ENCODE measurements around the gene SEMA5B. TPM values are rescaled to one million over a fixed set of nuclear protein-coding genes. Genes with fewer than 3 reads are reported as not detected.

SEMA5B gene
- total RNA-seq, 1 donor from 2014 or later, result 12.8 TPM

DNA sequence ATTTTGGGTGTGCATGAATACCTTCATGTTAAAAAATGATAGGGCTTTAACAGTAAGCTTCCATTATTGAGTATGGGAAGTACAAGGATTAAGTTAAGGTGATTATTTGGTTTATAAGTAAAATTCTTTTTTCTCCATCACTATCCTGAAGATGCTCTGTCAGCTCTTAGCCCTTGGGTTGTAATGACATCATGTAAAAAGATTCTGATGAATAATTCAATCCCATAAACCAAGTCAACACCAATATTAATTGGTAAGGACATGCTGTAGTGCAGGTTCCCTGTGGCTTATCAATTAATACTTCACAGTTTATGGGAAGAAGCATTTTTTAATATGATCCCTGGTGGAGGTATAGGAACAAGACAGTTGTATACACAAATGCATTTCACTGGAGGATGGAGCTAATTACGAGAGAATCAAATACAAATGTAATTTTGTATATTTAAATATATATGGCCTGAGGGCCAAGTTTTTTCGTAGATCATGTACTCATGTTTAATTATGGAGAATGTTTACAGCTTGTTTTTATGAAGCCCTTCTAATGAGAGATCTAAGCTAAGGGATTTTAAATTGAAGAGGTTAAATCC is 145.1 kb downstream of the SEMA5B start:
- no peak for DNase-seq (ENCODE audit: extremely low spot score, unreplicated experiment)
- Mint-ChIP-seq H3K4me1 (ENCODE audit: unreplicated experiment) (no peaks in the 10 kb centered on the region), H3K27me3 (no peaks in the 10 kb centered on the region), H3K9me3 (no peaks in the 10 kb centered on the region), H3K4me3 (no peak overlapping the region), H3K27ac (no peak overlapping the region), H3K36me3 (peaks cover 8% of the 10 kb centered on the region)
- TF ChIP-seq, protein P1, sequence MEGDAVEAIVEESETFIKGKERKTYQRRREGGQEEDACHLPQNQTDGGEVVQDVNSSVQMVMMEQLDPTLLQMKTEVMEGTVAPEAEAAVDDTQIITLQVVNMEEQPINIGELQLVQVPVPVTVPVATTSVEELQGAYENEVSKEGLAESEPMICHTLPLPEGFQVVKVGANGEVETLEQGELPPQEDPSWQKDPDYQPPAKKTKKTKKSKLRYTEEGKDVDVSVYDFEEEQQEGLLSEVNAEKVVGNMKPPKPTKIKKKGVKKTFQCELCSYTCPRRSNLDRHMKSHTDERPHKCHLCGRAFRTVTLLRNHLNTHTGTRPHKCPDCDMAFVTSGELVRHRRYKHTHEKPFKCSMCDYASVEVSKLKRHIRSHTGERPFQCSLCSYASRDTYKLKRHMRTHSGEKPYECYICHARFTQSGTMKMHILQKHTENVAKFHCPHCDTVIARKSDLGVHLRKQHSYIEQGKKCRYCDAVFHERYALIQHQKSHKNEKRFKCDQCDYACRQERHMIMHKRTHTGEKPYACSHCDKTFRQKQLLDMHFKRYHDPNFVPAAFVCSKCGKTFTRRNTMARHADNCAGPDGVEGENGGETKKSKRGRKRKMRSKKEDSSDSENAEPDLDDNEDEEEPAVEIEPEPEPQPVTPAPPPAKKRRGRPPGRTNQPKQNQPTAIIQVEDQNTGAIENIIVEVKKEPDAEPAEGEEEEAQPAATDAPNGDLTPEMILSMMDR (conservative IDR thresholded peaks at IDR 0.05), result no peak

DNA sequence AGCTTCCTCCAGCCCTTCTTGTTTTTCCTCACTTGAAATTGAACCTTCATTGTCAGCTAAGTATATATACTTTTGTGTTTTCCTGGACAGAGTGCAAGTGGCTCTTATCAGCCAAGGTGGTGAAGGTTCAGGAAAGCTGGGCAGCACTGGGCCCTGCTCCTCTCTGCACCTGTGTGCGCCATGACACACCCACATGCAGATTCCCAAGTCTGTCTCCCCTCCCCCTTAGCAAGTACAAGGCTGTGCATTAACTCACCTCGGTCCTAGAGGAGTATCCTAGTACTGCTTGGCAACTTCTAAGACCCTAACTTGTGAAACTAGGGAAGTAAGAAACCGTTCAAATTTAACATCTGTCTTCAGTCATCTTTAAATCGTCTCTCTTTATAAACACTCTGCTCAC is 146.9 kb downstream of the SEMA5B start:
- no peak overlapping the region for H3K4me3 Mint-ChIP-seq
- no peak overlapping the region for H3K27ac Mint-ChIP-seq
- H3K36me3 Mint-ChIP-seq, result peaks cover 8% of the 10 kb centered on the region
- no peaks in the 10 kb centered on the region for H3K27me3 Mint-ChIP-seq
- no peak for DNase-seq (ENCODE audit: extremely low spot score, unreplicated experiment)
- H3K9me3 Mint-ChIP-seq, result no peaks in the 10 kb centered on the region
- H3K4me1 Mint-ChIP-seq (ENCODE audit: unreplicated experiment), result peaks cover 3% of the 10 kb centered on the region
- TF ChIP-seq, protein P1 (conservative IDR thresholded peaks at IDR 0.05), result no peak

DNA sequence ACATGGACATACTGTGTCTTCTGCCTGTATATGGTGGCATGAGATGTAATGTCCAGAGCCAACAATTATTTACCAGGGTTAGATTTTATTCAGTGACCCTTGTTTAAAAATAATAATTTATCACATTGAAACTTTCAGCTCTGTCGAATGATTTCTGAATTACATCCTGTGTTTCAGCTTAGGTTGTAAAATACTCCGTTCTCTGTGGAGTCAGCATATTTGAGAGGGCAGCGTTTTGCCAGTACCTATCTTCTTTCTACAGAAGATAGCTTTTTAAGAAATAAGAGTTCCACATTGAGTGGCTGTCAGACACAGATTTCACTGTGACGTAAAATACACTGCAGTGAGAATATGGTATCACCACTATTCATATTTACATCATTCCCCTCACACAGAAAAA is 147.4 kb downstream of the SEMA5B start:
- DNase-seq (ENCODE audit: extremely low spot score, unreplicated experiment), result no peak
- Mint-ChIP-seq H3K4me1 (ENCODE audit: unreplicated experiment) (peaks cover 3% of the 10 kb centered on the region), H3K4me3 (no peak overlapping the region), H3K36me3 (peaks cover 8% of the 10 kb centered on the region), H3K27me3 (no peaks in the 10 kb centered on the region), H3K9me3 (no peaks in the 10 kb centered on the region), H3K27ac (no peak overlapping the region)
- TF ChIP-seq, protein P1 (conservative IDR thresholded peaks at IDR 0.05), result no peak

DNA sequence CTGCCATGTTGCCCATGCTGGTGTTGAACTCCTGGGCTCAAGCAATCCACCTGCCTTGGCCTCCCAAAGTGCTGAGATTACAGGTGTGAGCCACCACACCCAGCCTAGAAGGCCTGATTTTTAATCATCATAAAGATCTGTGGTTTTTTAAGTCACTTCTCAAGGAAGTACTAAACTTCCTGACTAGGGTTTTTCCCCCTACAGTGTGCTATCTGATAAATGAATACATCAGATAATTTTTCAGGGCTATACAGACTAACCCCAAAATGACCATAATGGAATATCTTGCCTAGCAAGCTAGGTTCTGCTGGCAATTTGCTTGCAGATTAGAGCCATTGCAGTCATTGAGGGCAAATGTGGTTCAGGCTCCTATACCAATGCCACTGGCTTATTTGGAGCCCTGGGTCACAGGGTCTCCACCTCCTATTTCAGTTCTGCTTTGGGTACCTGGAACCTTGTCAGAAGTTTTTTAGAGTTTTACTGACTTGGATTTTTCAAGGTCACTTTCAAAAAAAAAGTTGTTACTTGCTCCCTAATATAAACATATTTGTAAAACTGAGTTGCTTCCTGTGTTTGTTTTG is 151.9 kb downstream of the SEMA5B start:
- Mint-ChIP-seq H3K4me1 (ENCODE audit: unreplicated experiment) (peaks cover 9% of the 10 kb centered on the region), H3K27ac (no peak overlapping the region), H3K27me3 (no peaks in the 10 kb centered on the region), H3K36me3 (peaks cover 13% of the 10 kb centered on the region), H3K4me3 (no peak overlapping the region), H3K9me3 (no peaks in the 10 kb centered on the region)
- TF ChIP-seq, protein P1 (conservative IDR thresholded peaks at IDR 0.05), result no peak
- no peak for DNase-seq (ENCODE audit: extremely low spot score, unreplicated experiment)

DNA sequence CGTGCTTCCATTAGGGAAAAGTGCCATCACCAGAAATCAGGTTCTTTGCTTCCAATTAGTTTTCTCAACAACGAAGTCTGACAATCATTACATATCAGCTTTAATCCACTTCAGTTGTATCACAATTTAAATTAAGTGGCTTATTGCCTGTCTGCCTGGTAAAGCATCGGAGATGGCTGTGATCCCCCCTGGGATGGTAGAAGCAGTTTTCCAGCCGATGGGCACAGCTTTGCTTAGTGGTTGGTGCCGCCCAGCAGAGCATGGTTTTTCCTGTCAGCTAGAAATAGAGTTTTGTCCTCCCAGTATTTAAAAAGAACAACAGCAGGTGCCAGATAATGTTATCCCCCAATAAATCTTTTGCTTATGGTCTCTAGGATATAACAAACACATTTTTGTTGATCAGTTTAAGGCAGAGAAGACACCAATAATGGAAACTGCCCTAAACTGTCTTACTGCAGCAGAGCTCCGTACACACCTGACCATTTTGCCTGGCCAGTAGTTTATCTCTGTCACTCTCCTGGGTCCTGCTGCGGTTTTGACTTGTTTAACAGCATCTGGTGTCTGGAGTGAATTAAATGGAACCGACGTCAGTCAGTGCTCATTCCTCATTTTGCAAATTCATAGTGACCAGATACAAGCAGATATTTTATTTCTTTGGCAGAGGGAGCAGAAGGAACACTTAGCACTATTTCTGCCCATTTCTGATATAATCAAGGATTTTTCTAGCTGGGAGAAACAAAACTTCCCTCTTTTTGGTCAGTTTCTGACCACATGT is 153.6 kb downstream of the SEMA5B start:
- TF ChIP-seq, protein P1 (conservative IDR thresholded peaks at IDR 0.05), result no peak
- no peak overlapping the region for H3K27ac Mint-ChIP-seq
- no peak overlapping the region for H3K4me3 Mint-ChIP-seq
- H3K9me3 Mint-ChIP-seq, result no peaks in the 10 kb centered on the region
- peaks cover 9% of the 10 kb centered on the region for H3K4me1 Mint-ChIP-seq (ENCODE audit: unreplicated experiment)
- H3K27me3 Mint-ChIP-seq, result no peaks in the 10 kb centered on the region
- peaks cover 8% of the 10 kb centered on the region for H3K36me3 Mint-ChIP-seq
- no peak for DNase-seq (ENCODE audit: extremely low spot score, unreplicated experiment)

Measured in type B pancreatic cell (in vitro differentiated cells).